Fibroblast of lung (primary cell): ENCODE measurements around the gene HDAC10.

Source experiments
- EZH2 ChIP-seq: IDR thresholded peaks from 2 replicates; pipeline ENCODE4 v1.5.1; 2012; ENCODE audit warnings: low read length, control low read depth, mild to moderate bottlenecking; ENCODE audit errors: missing control alignments
- TF ChIP-seq, protein P1 (sequence below), 2 donors: IDR thresholded peaks in 1 of 2; conservative IDR thresholded peaks in 1 of 2; 1 replicate in 1 of 2; 2 replicates in 1 of 2; pipeline ENCODE4 v1.5.1; 2011 to 2012; ENCODE audit warnings: low read length in 2 of 2, control low read depth in 1 of 2, inconsistent platforms in 1 of 2, low read depth in 1 of 2, mild to moderate bottlenecking in 1 of 2

DNA sequence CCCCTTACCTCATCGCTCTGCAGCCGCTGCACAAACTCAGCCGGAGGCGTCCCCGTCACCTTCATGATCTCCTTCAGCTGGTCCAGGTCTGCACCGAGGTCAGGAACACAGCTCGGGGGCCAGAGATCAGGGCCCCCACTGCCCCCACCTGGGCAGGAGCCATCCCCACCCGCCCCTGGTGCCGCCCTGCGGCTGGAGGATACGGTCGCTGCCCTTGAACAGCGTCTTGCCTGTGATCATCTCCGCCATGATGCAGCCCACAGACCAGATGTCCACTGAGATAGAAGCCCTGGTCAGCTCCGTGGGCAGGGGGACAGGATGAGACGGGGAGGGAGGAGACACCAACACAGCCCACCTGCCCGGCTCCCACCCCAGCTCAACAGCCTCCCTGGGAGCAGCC lies 4.5 kb upstream of the HDAC10 start:
- TF ChIP-seq, protein P1, sequence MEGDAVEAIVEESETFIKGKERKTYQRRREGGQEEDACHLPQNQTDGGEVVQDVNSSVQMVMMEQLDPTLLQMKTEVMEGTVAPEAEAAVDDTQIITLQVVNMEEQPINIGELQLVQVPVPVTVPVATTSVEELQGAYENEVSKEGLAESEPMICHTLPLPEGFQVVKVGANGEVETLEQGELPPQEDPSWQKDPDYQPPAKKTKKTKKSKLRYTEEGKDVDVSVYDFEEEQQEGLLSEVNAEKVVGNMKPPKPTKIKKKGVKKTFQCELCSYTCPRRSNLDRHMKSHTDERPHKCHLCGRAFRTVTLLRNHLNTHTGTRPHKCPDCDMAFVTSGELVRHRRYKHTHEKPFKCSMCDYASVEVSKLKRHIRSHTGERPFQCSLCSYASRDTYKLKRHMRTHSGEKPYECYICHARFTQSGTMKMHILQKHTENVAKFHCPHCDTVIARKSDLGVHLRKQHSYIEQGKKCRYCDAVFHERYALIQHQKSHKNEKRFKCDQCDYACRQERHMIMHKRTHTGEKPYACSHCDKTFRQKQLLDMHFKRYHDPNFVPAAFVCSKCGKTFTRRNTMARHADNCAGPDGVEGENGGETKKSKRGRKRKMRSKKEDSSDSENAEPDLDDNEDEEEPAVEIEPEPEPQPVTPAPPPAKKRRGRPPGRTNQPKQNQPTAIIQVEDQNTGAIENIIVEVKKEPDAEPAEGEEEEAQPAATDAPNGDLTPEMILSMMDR (conservative IDR thresholded peaks at IDR 0.05 in 1 of 2, IDR thresholded peaks at IDR 0.05 in 1 of 2; ENCODE audit: low read depth in 1 of 2, low read length in 2 of 2): no peak
- no peak for TF ChIP-seq EZH2
